Measurements from ENCODE around the gene PARD6A.
A peak's percentile ranks its signal among the peaks of the same experiment; 100 is the strongest.

The PARD6A gene

GRCh38 chr16:67651039-67651438, 9.7 kb upstream of the PARD6A start:
- TF ChIP-seq POLR2A (IDR thresholded peaks at IDR 0.05; ENCODE audit: extremely low read depth, insufficient read length), result no peak
- no peak for DNase-seq (ENCODE audit: low read depth)
- no peak overlapping the region for H3K4me3 ChIP-seq (ENCODE audit: low read depth, low read length)

GRCh38 chr16:67651847-67652246, 8.9 kb upstream of the PARD6A start:
- TF ChIP-seq CTCF (IDR thresholded peaks at IDR 0.05; ENCODE audit: low read depth, low read length) (no peak), POLR2A (IDR thresholded peaks at IDR 0.05; ENCODE audit: extremely low read depth, insufficient read length) (no peak)
- TF ChIP-seq, protein P1, sequence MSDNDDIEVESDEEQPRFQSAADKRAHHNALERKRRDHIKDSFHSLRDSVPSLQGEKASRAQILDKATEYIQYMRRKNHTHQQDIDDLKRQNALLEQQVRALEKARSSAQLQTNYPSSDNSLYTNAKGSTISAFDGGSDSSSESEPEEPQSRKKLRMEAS (IDR thresholded peaks at IDR 0.05; ENCODE audit: low read depth, low read length), result no peak
- DNase-seq (ENCODE audit: low read depth), result no peak
- no peak overlapping the region for H3K4me3 ChIP-seq (ENCODE audit: low read depth, low read length)

GRCh38 chr16:67652578-67653127, 8.1 kb upstream of the PARD6A start:
- H3K4me3 ChIP-seq (ENCODE audit: low read depth, low read length), result no peak overlapping the region
- DNase-seq (ENCODE audit: low read depth), result peak; percentile 50
- no peak for TF ChIP-seq CTCF (IDR thresholded peaks at IDR 0.05; ENCODE audit: low read depth, low read length)
- TF ChIP-seq, protein P1 (IDR thresholded peaks at IDR 0.05; ENCODE audit: low read depth, low read length), result no peak
- no peak for TF ChIP-seq MYC (IDR thresholded peaks at IDR 0.05; ENCODE audit: low read depth, low read length)
- no peak for TF ChIP-seq POLR2A (IDR thresholded peaks at IDR 0.05; ENCODE audit: extremely low read depth, insufficient read length)

GRCh38 chr16:67653128-67653788, 7.5 kb upstream of the PARD6A start:
- H3K4me3 ChIP-seq (ENCODE audit: low read depth, low read length), result no peak overlapping the region
- no peak for DNase-seq (ENCODE audit: low read depth)

GRCh38 chr16:67653789-67654402, 6.9 kb upstream of the PARD6A start:
- DNase-seq (ENCODE audit: low read depth), result no peak
- no peak overlapping the region for H3K4me3 ChIP-seq (ENCODE audit: low read depth, low read length)
- TF ChIP-seq POLR2A (IDR thresholded peaks at IDR 0.05; ENCODE audit: extremely low read depth, insufficient read length) (no peak), MYC (IDR thresholded peaks at IDR 0.05; ENCODE audit: low read depth, low read length) (no peak), CTCF (IDR thresholded peaks at IDR 0.05; ENCODE audit: low read depth, low read length) (no peak)
- TF ChIP-seq, protein P1 (IDR thresholded peaks at IDR 0.05; ENCODE audit: low read depth, low read length), result no peak

More at GRCh38 chr16:67653128-67653788, 7.5 kb upstream of the PARD6A start:
- TF ChIP-seq POLR2A (IDR thresholded peaks at IDR 0.05; ENCODE audit: extremely low read depth, insufficient read length) (no peak), CTCF (IDR thresholded peaks at IDR 0.05; ENCODE audit: low read depth, low read length) (no peak), MYC (IDR thresholded peaks at IDR 0.05; ENCODE audit: low read depth, low read length) (no peak)
- TF ChIP-seq, protein P1 (IDR thresholded peaks at IDR 0.05; ENCODE audit: low read depth, low read length), result no peak

GRCh38 chr16:67654403-67654911, 6.3 kb upstream of the PARD6A start:
- TF ChIP-seq CTCF (IDR thresholded peaks at IDR 0.05; ENCODE audit: low read depth, low read length) (no peak), MYC (IDR thresholded peaks at IDR 0.05; ENCODE audit: low read depth, low read length) (no peak), POLR2A (IDR thresholded peaks at IDR 0.05; ENCODE audit: extremely low read depth, insufficient read length) (no peak)
- TF ChIP-seq, protein P1 (IDR thresholded peaks at IDR 0.05; ENCODE audit: low read depth, low read length), result no peak
- H3K4me3 ChIP-seq (ENCODE audit: low read depth, low read length), result no peak overlapping the region
- DNase-seq (ENCODE audit: low read depth), result no peak

Data from NB4 (cell line).